ENCODE measurements around the gene CHST8. TPM values are rescaled to one million over a fixed set of nuclear protein-coding genes. Genes with fewer than 3 reads are reported as not detected.

The CHST8 gene
- total RNA-seq, 1 experiment from 2014 or later = 33.5 TPM

- TF ChIP-seq, protein P1, sequence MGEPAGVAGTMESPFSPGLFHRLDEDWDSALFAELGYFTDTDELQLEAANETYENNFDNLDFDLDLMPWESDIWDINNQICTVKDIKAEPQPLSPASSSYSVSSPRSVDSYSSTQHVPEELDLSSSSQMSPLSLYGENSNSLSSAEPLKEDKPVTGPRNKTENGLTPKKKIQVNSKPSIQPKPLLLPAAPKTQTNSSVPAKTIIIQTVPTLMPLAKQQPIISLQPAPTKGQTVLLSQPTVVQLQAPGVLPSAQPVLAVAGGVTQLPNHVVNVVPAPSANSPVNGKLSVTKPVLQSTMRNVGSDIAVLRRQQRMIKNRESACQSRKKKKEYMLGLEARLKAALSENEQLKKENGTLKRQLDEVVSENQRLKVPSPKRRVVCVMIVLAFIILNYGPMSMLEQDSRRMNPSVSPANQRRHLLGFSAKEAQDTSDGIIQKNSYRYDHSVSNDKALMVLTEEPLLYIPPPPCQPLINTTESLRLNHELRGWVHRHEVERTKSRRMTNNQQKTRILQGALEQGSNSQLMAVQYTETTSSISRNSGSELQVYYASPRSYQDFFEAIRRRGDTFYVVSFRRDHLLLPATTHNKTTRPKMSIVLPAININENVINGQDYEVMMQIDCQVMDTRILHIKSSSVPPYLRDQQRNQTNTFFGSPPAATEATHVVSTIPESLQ (CRISPR knock-in tag; IDR thresholded peaks at IDR 0.05) = no peak
- TF ChIP-seq, protein P2, sequence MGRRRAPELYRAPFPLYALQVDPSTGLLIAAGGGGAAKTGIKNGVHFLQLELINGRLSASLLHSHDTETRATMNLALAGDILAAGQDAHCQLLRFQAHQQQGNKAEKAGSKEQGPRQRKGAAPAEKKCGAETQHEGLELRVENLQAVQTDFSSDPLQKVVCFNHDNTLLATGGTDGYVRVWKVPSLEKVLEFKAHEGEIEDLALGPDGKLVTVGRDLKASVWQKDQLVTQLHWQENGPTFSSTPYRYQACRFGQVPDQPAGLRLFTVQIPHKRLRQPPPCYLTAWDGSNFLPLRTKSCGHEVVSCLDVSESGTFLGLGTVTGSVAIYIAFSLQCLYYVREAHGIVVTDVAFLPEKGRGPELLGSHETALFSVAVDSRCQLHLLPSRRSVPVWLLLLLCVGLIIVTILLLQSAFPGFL (CRISPR knock-in tag; IDR thresholded peaks at IDR 0.05; ENCODE audit: borderline replicate concordance) = no peak
- TF ChIP-seq GRHL2 (CRISPR knock-in tag; IDR thresholded peaks at IDR 0.05; ENCODE audit: insufficient replicate concordance, severe bottlenecking) = no peak
- no peak for TF ChIP-seq EMX1 (CRISPR knock-in tag; IDR thresholded peaks at IDR 0.05)
- no peak for TF ChIP-seq ZNF121 (CRISPR knock-in tag; IDR thresholded peaks at IDR 0.05)
- TF ChIP-seq, protein P3, sequence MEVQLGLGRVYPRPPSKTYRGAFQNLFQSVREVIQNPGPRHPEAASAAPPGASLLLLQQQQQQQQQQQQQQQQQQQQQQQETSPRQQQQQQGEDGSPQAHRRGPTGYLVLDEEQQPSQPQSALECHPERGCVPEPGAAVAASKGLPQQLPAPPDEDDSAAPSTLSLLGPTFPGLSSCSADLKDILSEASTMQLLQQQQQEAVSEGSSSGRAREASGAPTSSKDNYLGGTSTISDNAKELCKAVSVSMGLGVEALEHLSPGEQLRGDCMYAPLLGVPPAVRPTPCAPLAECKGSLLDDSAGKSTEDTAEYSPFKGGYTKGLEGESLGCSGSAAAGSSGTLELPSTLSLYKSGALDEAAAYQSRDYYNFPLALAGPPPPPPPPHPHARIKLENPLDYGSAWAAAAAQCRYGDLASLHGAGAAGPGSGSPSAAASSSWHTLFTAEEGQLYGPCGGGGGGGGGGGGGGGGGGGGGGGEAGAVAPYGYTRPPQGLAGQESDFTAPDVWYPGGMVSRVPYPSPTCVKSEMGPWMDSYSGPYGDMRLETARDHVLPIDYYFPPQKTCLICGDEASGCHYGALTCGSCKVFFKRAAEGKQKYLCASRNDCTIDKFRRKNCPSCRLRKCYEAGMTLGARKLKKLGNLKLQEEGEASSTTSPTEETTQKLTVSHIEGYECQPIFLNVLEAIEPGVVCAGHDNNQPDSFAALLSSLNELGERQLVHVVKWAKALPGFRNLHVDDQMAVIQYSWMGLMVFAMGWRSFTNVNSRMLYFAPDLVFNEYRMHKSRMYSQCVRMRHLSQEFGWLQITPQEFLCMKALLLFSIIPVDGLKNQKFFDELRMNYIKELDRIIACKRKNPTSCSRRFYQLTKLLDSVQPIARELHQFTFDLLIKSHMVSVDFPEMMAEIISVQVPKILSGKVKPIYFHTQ (CRISPR knock-in tag; IDR thresholded peaks at IDR 0.05) = no peak
- TF ChIP-seq ERG (CRISPR knock-in tag; IDR thresholded peaks at IDR 0.05) = no peak; the same call in 1 of the 2 replicates
- TF ChIP-seq HMGA2 (CRISPR knock-in tag; IDR thresholded peaks at IDR 0.05) = no peak
- TF ChIP-seq NR1H2 (CRISPR knock-in tag; IDR thresholded peaks at IDR 0.05) = no peak
- no peak for TF ChIP-seq ZNF232 (CRISPR knock-in tag; IDR thresholded peaks at IDR 0.05)
- no peak for TF ChIP-seq FOXJ3 (CRISPR knock-in tag; IDR thresholded peaks at IDR 0.05; ENCODE audit: borderline replicate concordance)
- TF ChIP-seq ZNF671 (CRISPR knock-in tag; IDR thresholded peaks at IDR 0.05) = no peak
- no peak for TF ChIP-seq CBFB (CRISPR knock-in tag; IDR thresholded peaks at IDR 0.05; ENCODE audit: low read depth)
Measured at GRCh38 chr19:33795370-33796163, 173.8 kb downstream of the CHST8 start (continued).

GRCh38 chr19:33796164-33796875, 174.6 kb downstream of the CHST8 start, which contains the start of gene KCTD15:
TSS of gene KCTD15 (plus strand) at chr19:33796870. CDS start at chr19:33800455, 3,585 bp downstream.
- peak; percentile 66 for DNase-seq (ENCODE audit: low spot score)
- ChIA-PET POLR2A (interaction anchor here (0.6 to 3.6 kb wide), 4 partner anchors 19 to 569 kb away, joined by 3 to 22 read pairs (median 3); no protein-coding TSS in a partner anchor), CTCF (interaction anchor here (1.0 to 4.2 kb wide), 4 partner anchors 18 to 300 kb away, joined by 5 to 43 read pairs (median 10); no protein-coding TSS in a partner anchor)
- Mint-ChIP-seq H3K27me3 (ENCODE audit: low read depth) (0 out of 2 replicates have a peak, but pooled peaks cover 2% of the 10 kb centered on the region), H3K36me3 (peaks cover 8% of the 10 kb centered on the region), H3K4me1 (peaks cover 42% of the 10 kb centered on the region), H3K9me3 (no peaks in the 10 kb centered on the region), H3K27ac (peak within 1 kb of the TSS; percentile 80), H3K4me3 (peak within 1 kb of the TSS; percentile 87)
- no peak for ATAC-seq
- TF ChIP-seq FOXP4 (CRISPR knock-in tag; IDR thresholded peaks at IDR 0.05) = peak; percentile 40; the same call in 1 of the 2 replicates
- TF ChIP-seq SP1 (CRISPR knock-in tag; conservative IDR thresholded peaks at IDR 0.05) = no peak
- TF ChIP-seq, protein P4, sequence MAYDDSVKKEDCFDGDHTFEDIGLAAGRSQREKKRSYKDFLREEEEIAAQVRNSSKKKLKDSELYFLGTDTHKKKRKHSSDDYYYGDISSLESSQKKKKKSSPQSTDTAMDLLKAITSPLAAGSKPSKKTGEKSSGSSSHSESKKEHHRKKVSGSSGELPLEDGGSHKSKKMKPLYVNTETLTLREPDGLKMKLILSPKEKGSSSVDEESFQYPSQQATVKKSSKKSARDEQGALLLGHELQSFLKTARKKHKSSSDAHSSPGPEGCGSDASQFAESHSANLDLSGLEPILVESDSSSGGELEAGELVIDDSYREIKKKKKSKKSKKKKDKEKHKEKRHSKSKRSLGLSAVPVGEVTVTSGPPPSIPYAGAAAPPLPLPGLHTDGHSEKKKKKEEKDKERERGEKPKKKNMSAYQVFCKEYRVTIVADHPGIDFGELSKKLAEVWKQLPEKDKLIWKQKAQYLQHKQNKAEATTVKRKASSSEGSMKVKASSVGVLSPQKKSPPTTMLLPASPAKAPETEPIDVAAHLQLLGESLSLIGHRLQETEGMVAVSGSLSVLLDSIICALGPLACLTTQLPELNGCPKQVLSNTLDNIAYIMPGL (CRISPR knock-in tag; IDR thresholded peaks at IDR 0.05) = 0 out of 2 replicates have a peak, but pooled peaks have one; percentile 34
- TF ChIP-seq ZNF219 (CRISPR knock-in tag; IDR thresholded peaks at IDR 0.05; ENCODE audit: borderline replicate concordance) = no peak
- TF ChIP-seq, protein P5, sequence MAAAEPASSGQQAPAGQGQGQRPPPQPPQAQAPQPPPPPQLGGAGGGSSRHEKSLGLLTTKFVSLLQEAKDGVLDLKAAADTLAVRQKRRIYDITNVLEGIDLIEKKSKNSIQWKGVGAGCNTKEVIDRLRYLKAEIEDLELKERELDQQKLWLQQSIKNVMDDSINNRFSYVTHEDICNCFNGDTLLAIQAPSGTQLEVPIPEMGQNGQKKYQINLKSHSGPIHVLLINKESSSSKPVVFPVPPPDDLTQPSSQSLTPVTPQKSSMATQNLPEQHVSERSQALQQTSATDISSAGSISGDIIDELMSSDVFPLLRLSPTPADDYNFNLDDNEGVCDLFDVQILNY (CRISPR knock-in tag; IDR thresholded peaks at IDR 0.05) = 0 out of 2 replicates have a peak, but pooled peaks have one; percentile 18
- TF ChIP-seq ETV6 (CRISPR knock-in tag; IDR thresholded peaks at IDR 0.05) = no peak
- TF ChIP-seq TP53 (CRISPR knock-in tag; IDR thresholded peaks at IDR 0.05) = no peak
- no peak for TF ChIP-seq ZNF423 (CRISPR knock-in tag; IDR thresholded peaks at IDR 0.05)
- peak; percentile 5 for TF ChIP-seq MAX (CRISPR knock-in tag; IDR thresholded peaks at IDR 0.05)

Measured in WTC11 (cell line).